GM21619 (cell line): Measurements from ENCODE around the gene PDE3B.
"Not testable (repeated sequence)": the region's sequence is repeated elsewhere in the genome, so short reads cannot be mapped to it uniquely, and the experiment has no call there.

ENCODE experiments used
- ATAC-seq: cut with Tn5 transposase; IDR thresholded peaks from one replicate; pipeline ENCODE4 v1.9.1; 2021; ENCODE audit not compliant: unreplicated experiment

PDE3B gene

GRCh38 chr11:14638561-14638960 is 5.0 kb upstream of the PDE3B start:
- ATAC-seq: no peak

GRCh38 chr11:14641801-14642200 is 1.8 kb upstream of the PDE3B start:
- ATAC-seq: no peak

GRCh38 chr11:14642453-14642852 is 1.2 kb upstream of the PDE3B start:
- no peak for ATAC-seq

GRCh38 chr11:14642873-14643696 is 519 bp upstream of the PDE3B start:
- no peak for ATAC-seq

- ATAC-seq: peak; percentile 42
Measured at GRCh38 chr11:14644226-14645014, 816 bp downstream of the PDE3B start.

- ATAC-seq: no peak
Measured at GRCh38 chr11:14645015-14645912, 1.7 kb downstream of the PDE3B start.

GRCh38 chr11:14645985-14646900 is 2.6 kb downstream of the PDE3B start:
- ATAC-seq: no peak

GRCh38 chr11:14650064-14650463 is 6.5 kb downstream of the PDE3B start:
- ATAC-seq: no peak

- no peak for ATAC-seq
Measured at GRCh38 chr11:14653090-14653489, 9.5 kb downstream of the PDE3B start.

GRCh38 chr11:14655435-14655834 is 11.8 kb downstream of the PDE3B start:
- no peak for ATAC-seq

GRCh38 chr11:14656536-14657457 is 13.2 kb downstream of the PDE3B start:
- no peak for ATAC-seq

GRCh38 chr11:14657841-14658240 is 14.2 kb downstream of the PDE3B start:
- no peak for ATAC-seq

GRCh38 chr11:14664926-14665325 is 21.3 kb downstream of the PDE3B start:
- ATAC-seq: not testable (repeated sequence)

GRCh38 chr11:14667329-14667728 is 23.7 kb downstream of the PDE3B start:
- not testable (repeated sequence) for ATAC-seq

- no peak for ATAC-seq
Measured at GRCh38 chr11:14668731-14669301, 25.2 kb downstream of the PDE3B start.

- no peak for ATAC-seq
Measured at GRCh38 chr11:14669499-14669898, 25.9 kb downstream of the PDE3B start.

GRCh38 chr11:14669958-14670357 is 26.4 kb downstream of the PDE3B start:
- no peak for ATAC-seq

GRCh38 chr11:14672635-14673034 is 29.0 kb downstream of the PDE3B start:
- no peak for ATAC-seq

- no peak for ATAC-seq
Measured at GRCh38 chr11:14673421-14673820, 29.8 kb downstream of the PDE3B start.
